Measurements from ENCODE around the gene DPRX.
"Not testable (repeated sequence)": the region's sequence is repeated elsewhere in the genome, so short reads cannot be mapped to it uniquely, and the experiment has no call there.

Gene DPRX

DNA sequence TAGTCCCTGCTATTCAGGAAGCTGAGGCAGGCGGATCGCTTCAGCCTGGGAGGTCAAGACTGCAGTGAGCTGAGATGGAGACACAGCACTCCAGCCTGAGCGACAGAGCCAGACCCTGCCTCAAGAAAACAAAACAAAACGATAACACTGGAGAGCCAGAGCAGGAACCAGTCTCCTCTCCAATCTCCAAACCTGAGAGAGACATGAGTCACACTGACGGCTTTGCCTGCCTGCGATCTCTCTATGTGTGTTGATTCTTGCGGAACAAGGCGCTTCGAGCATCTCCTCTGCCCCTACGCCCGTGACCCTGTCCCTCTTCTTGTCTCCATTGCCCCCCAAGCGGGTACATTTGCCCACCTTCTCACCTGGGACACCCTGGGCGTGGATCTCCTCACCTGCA is 15.6 kb downstream of the DPRX start:
- no peak for DNase-seq

DNA sequence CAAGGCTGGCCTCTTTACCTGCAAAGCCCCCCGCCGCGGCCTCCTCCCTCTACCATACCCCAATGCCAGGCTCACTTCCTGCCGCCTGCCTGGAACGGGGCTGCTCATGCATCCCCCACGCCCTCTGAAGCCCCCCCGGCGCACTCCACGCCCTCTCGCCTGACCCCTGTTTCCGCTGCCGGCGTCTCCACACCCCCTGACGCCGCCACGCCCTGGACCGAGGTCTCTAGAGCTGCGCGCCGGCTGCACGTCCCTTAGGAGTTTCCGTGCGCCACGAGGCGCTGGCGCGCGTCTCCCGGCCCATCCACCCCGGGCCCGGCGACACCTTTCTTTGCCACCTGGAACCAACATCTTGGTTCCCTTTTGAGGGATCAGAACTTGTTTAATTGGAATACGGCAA is 16.0 kb downstream of the DPRX start:
- DNase-seq, result no peak

DNA sequence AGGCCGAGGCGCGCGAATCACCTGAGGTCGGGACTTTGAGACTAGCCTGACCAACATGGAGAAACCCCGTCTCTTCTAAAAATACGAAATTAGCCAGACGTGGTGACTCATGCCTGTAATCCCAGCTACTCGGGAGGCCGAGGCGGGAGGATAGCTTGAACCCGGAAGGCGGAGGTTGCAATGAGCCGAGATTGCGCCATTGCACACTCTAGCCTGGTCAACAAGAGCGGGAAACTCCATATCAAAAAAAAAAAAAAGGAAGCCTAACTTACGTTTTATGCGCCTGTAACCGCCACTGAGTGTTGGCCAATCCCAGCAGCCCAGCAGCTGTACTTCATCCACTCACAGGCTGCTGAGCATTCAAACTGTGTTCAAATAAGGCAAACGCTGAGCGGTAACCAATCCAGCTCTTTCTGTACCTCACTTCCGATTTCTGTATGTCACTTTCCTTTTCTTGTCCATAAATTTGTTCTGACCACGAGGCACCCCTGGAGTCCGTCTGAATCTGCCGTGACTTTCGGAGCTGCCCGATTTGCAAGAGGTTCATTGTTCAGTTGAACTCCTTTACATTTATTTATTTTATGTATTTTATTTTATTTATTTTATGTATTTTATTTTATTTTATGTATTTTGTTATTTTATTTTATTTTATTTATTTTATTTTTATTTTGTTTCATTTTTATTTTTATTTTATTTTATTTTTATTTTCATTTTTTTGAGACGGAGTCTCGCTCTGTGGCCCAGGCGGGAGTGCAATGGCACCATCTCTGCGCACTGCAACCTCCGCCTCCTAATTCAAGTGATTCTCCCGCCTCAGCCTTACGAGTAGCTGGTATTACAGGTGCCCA is 18.2 kb downstream of the DPRX start:
- DNase-seq, result no peak

DNA sequence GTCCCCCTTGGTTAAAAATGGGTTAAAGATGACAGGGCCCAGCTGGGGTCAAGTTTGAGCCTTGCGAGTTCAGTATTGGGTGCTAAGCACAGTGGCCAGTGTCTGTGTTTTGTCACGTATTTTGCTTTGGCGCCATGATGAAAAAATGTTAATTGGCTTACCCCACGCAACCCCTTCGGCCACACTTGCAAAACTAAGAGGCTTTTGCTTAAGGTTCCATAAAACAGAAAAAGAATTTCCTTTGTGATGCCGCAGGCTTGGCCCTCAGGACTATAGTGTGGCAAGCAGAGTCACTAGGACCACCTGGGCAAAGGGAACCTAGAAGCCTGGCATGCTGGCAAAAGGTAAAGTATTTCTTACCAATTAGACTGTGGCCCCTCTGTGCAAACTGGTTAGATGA is 20.7 kb downstream of the DPRX start:
- DNase-seq, result no peak

DNA sequence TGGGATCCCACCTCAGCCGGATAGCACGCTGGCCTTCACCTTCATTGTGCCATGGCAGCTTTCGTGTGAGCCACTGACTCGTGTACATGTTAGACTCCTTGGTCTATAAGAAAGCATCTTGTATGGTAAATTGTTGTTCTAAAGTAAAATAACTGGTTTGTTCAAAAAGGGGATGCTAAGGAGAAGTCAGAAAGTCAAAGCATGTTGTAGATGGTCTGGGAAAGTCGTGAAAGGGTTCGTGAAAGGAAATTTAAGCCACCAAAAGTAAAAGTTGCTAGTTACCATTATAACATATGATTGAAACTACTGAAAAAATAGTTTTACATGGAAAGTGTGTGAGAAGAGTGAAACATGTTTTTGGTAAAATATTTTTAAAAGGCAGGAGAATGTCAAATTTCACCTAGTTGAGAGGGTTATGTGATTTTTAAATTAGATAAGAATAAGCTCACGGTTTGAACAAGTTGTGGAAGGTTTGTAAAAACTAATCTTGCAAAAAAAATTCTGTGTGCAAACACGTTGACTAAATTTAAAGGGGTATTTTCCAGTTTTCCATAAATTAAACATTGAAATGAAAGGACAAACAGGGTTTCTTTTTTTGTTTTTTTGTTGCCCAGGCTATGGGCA is 23.4 kb downstream of the DPRX start:
- DNase-seq, result no peak

DNA sequence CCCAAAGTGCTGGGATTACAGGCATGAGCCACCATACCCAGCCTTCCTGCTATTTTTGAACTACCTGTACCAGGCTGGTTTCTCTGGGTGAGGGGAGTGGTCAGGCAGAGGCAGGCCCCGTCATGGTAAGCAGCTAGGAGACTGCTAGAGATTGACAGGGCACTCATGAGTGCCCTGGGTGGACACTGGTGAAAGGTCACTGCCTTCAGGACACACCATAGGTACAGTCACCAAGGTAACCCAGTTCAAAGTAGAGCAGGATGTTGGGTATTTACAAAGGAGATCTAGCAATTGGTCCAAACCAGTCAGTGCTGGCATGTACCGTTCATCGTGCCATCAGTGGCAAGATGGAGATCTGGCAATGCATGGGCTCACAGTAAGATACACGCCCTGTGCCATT is 25.5 kb downstream of the DPRX start:
- DNase-seq, result no peak

DNA sequence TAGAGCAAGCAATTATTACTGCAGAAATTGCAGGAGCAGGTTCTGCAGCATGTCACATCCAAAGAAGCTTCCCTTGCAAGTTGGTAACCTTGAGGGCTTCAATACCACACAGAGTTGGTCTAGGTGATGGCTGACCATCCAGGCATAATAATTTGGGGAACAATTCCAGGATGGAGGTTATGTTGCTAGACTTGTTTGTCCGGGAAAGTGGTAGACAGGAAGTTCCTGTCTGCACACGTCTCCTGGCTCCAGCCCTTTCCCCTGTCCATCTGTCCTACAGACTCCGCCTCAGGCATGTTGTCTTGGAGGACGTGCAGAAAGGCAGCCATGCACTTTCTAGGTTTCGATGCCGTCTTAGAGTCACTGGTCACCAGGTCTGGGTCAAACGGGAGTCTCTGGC is 26.0 kb downstream of the DPRX start:
- no peak for DNase-seq

DNA sequence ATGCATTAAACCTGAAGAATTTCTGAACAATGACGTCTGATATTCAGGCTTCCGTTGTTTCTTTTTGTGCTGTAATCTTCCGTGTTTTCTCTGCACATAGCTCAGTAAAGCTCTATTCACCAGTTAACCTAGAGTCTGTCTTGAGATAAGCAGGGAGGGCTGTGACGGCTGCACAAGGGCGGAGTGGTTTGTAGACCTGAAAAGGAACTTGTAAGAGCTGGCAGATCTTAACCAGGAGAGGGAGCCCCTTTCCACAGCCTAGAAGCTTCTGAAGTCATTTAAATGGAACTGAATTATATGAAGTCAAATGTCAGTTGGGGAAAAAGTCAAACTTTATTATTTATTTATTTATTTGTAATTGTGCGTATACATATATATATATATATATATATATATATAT is 27.5 kb downstream of the DPRX start:
- DNase-seq, result no peak

DNA sequence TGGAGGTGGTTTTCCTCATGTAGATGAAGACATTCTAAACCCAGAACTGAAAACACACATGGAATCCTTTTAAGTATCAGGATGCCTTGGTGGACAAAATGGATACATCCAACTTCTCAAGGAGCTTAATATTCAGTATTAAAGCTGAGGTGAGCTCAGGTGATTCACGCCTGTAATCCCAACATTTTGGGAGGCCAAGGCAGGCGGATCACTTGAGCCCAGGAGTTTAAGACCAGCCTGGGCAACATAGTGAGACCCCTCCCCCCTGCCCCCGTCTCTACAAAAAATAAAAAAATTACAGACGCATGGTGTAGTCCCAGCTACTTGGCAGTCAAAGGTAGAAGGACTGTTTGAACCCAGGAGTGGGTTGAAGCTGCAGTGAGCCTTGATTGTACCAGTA is 28.8 kb downstream of the DPRX start:
- no peak for DNase-seq

DNA sequence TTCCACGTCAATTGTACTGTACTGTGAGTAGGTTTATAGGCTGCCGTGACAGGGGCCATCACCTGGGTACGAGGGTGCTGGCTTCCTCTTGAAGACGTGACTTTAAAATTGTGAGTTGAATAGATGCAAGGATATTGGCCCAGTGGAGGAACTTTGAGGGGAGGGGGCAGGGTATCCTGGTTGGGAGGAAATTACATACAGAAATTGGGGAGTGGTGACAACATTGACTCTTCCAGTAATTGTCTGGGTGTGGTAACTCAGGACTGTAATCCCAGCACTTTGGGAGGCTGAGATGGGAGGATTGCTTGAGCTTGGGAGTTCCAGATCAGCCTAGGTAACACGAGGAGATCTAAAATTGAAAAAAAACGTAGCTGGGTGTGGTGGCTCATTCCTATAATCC is 30.4 kb downstream of the DPRX start:
- no peak for DNase-seq

DNA sequence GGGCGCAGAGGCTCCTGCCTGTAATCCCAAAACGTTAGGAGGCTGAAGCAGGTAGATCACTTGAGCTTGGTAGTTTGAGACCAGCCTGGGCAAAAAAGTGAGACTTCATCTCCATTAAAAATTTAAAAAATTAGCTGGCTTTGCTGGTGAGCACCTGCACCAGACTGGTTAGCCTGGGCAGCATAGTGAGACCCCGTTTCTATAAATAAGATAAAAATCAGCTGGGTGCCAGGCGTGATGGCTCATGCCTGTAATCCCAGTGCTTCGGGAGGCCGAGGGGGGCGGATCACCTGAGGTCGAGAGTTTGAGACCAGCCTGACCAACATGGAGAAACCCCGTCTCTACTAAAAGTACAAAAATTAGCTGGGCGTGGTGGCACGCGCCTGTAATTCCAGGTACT is 32.4 kb downstream of the DPRX start:
- no peak for DNase-seq

DNA sequence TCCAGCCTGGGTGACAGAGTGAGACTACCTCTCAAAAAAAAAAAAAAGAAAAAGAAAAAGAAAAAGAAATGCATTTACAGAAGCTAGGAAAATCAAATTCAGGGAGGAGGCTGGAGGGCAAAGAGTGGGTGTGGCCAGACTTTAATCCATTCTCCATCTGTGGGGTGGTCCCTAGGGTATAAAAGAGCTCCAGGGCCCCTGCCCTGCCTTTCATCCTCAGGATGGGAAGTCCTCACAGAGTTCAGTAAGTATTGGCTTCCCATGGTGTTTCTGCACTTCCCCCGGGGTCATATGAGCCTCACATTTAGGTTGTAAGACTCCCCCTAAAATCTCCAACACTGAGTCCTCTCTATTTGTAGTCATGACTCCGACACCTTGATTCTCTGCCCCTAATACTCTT is 33.0 kb downstream of the DPRX start:
- DNase-seq, result no peak

DNA sequence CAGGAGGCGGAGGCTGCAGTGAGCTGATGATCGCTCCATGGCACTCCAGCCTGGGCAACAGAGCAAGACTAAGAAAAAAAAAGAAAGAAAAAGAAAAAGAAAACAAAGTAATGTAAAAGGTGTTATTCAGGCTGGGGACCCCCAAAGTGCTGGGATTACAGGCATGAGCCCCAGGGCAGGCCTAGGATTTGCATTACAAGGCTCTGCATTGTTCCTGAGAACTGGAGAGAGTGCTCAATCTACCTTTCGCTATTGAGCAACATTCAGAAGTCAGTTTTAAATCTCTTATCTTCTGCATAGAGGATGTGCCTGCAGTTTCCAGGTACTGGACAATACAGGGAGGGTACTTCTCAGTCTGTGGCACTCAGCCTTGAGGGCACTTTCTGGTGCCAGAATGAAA is 34.5 kb downstream of the DPRX start:
- not testable (repeated sequence) for DNase-seq

DNA sequence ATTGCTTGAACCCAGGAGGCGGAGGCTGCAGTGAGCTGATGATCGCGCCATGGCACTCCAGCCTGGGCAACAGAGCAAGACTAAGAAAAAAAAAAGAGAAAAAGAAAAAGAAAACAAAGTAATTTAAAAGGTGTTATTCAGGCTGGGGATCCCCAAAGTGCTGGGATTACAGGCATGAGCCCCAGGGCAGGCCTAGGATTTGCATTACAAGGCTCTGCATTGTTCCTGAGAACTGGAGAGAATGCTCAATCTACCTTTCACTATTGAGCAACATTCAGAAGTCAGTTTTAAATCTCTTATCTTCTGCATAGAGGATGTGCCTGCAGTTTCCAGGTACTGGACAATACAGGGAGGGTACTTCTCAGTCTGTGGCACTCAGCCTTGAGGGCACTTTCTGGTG is 37.0 kb downstream of the DPRX start:
- not testable (repeated sequence) for DNase-seq

DNA sequence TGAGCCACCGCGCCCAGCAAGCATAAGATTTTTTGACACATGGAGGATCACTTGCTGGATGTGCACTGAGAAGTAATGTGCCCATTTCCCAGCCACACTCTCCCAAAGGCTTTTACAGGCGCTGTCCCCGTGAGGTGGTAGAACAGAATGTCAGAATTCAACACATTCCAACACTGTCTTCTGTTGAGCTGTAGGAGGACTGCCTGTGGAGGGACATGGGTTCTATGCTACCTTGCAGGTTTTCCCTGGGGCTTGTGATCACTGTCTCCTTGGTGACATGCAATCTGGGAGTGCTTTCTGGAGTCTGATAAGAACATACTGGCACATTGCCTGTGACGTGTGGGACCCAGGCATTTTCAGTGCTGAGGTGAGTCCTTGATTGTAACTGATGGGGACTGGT is 38.5 kb downstream of the DPRX start:
- no peak for DNase-seq

DNA sequence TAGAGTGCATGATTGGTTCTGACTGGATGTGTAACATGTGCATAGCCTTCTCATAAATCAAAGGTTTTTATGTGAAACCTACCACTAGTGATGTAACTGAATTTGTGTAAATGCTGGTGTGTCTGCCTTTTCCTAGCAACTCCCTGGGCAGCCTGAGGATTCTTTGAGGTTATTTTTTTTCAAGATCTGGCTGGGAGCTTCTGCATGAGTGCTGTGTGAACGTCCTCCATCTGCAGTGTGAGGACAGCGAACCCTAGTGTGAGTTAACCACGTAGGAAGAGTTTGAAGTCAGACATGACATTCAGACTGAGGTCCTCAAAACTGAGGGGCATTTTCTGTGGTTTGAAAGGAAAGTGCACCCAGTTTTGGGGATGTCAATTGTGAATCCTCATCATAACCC is 39.9 kb downstream of the DPRX start:
- no peak for DNase-seq

Measured in CD4-positive, alpha-beta T cell treated with Interleukin-1 beta for 1 hour (primary cell).